Measurements from ENCODE around the gene TSSK3.
A peak's percentile ranks its signal among the peaks of the same experiment; 100 is the strongest.
"Not testable (repeated sequence)": the region's sequence is repeated elsewhere in the genome, so short reads cannot be mapped to it uniquely, and the experiment has no call there.

TSSK3 gene

GRCh38 chr1:32394141-32394889 is 32.0 kb downstream of the TSSK3 start, which contains the start of gene BSDC1:
TSS of gene BSDC1 (minus strand) at chr1:32394441. CDS start at chr1:32394414, 27 bp downstream.
- Histone ChIP-seq H3K4me2 (ENCODE audit: low read length) (peak within 1 kb of the TSS; percentile 87), H3K4me1 (ENCODE audit: control insufficient read depth, insufficient read depth, low read length) (peaks cover 10% of the 10 kb centered on the region), H3K36me3 (ENCODE audit: insufficient read depth, low read length) (peaks cover 28% of the 10 kb centered on the region), H3K9me3 (replicated peaks; ENCODE audit: low read length) (no peaks in the 10 kb centered on the region), H3K4me3 (ENCODE audit: low read length) (peak within 1 kb of the TSS; percentile 81), H3K27me3 (ENCODE audit: control insufficient read depth, insufficient read depth, low read length) (no peaks in the 10 kb centered on the region), H3K9ac (ENCODE audit: low read depth, low read length) (peak within 1 kb of the TSS; percentile 89)

GRCh38 chr1:32394890-32395432 is 32.6 kb downstream of the TSSK3 start:
- H3K9ac ChIP-seq (ENCODE audit: low read depth, low read length): peak overlapping the region; percentile 89
- H3K4me1 ChIP-seq (ENCODE audit: control insufficient read depth, insufficient read depth, low read length): peaks cover 10% of the 10 kb centered on the region
- peak overlapping the region; percentile 81 for H3K4me3 ChIP-seq (ENCODE audit: low read length)
- H3K36me3 ChIP-seq (ENCODE audit: insufficient read depth, low read length): peaks cover 23% of the 10 kb centered on the region
- H3K4me2 ChIP-seq (ENCODE audit: low read length): peak overlapping the region; percentile 87
- H3K9me3 ChIP-seq (replicated peaks; ENCODE audit: low read length): no peaks in the 10 kb centered on the region
- H3K27me3 ChIP-seq (ENCODE audit: control insufficient read depth, insufficient read depth, low read length): no peaks in the 10 kb centered on the region

GRCh38 chr1:32396524-32396923 is 34.2 kb downstream of the TSSK3 start:
- not testable (repeated sequence) for H3K9ac ChIP-seq (ENCODE audit: low read depth, low read length); H3K36me3 ChIP-seq (ENCODE audit: insufficient read depth, low read length); H3K9me3 ChIP-seq (replicated peaks; ENCODE audit: low read length); H3K4me2 ChIP-seq (ENCODE audit: low read length); H3K27me3 ChIP-seq (ENCODE audit: control insufficient read depth, insufficient read depth, low read length); H3K4me3 ChIP-seq (ENCODE audit: low read length)
- H3K4me1 ChIP-seq (ENCODE audit: control insufficient read depth, insufficient read depth, low read length): peaks cover 12% of the 10 kb centered on the region

GRCh38 chr1:32398401-32398800 is 36.1 kb downstream of the TSSK3 start:
- H3K9ac ChIP-seq (ENCODE audit: low read depth, low read length): no peak overlapping the region
- H3K9me3 ChIP-seq (replicated peaks; ENCODE audit: low read length): no peaks in the 10 kb centered on the region
- H3K27me3 ChIP-seq (ENCODE audit: control insufficient read depth, insufficient read depth, low read length): no peaks in the 10 kb centered on the region
- H3K36me3 ChIP-seq (ENCODE audit: insufficient read depth, low read length): no peaks in the 10 kb centered on the region
- no peak overlapping the region for H3K4me3 ChIP-seq (ENCODE audit: low read length)
- peaks cover 6% of the 10 kb centered on the region for H3K4me1 ChIP-seq (ENCODE audit: control insufficient read depth, insufficient read depth, low read length)
- H3K4me2 ChIP-seq (ENCODE audit: low read length): no peak overlapping the region

- H3K27me3 ChIP-seq (ENCODE audit: control insufficient read depth, insufficient read depth, low read length): no peaks in the 10 kb centered on the region
- H3K4me1 ChIP-seq (ENCODE audit: control insufficient read depth, insufficient read depth, low read length): peaks cover 3% of the 10 kb centered on the region
- no peak overlapping the region for H3K9ac ChIP-seq (ENCODE audit: low read depth, low read length)
- H3K4me3 ChIP-seq (ENCODE audit: low read length): no peak overlapping the region
- no peaks in the 10 kb centered on the region for H3K9me3 ChIP-seq (replicated peaks; ENCODE audit: low read length)
- H3K36me3 ChIP-seq (ENCODE audit: insufficient read depth, low read length): no peaks in the 10 kb centered on the region
- H3K4me2 ChIP-seq (ENCODE audit: low read length): no peak overlapping the region
Observed at GRCh38 chr1:32399843-32400242, 37.5 kb downstream of the TSSK3 start.

- Histone ChIP-seq H3K27me3 (ENCODE audit: control insufficient read depth, insufficient read depth, low read length) (peaks cover under 1% of the 10 kb centered on the region), H3K4me1 (ENCODE audit: control insufficient read depth, insufficient read depth, low read length) (peaks cover 3% of the 10 kb centered on the region), H3K4me3 (ENCODE audit: low read length) (no peak overlapping the region), H3K4me2 (ENCODE audit: low read length) (peak overlapping the region; percentile 66), H3K9ac (ENCODE audit: low read depth, low read length) (peak overlapping the region; percentile 63), H3K9me3 (replicated peaks; ENCODE audit: low read length) (no peaks in the 10 kb centered on the region), H3K36me3 (ENCODE audit: insufficient read depth, low read length) (no peaks in the 10 kb centered on the region)
Observed at GRCh38 chr1:32400876-32401631, 38.7 kb downstream of the TSSK3 start.

GRCh38 chr1:32404946-32405345 is 42.6 kb downstream of the TSSK3 start:
- H3K4me1 ChIP-seq (ENCODE audit: control insufficient read depth, insufficient read depth, low read length): peaks cover 3% of the 10 kb centered on the region
- peaks cover 11% of the 10 kb centered on the region for H3K27me3 ChIP-seq (ENCODE audit: control insufficient read depth, insufficient read depth, low read length)
- H3K4me3 ChIP-seq (ENCODE audit: low read length): no peak overlapping the region
- H3K36me3 ChIP-seq (ENCODE audit: insufficient read depth, low read length): no peaks in the 10 kb centered on the region
- H3K9me3 ChIP-seq (replicated peaks; ENCODE audit: low read length): no peaks in the 10 kb centered on the region
- H3K4me2 ChIP-seq (ENCODE audit: low read length): no peak overlapping the region
- no peak overlapping the region for H3K9ac ChIP-seq (ENCODE audit: low read depth, low read length)

GRCh38 chr1:32405672-32406467 is 43.5 kb downstream of the TSSK3 start:
- no peaks in the 10 kb centered on the region for H3K36me3 ChIP-seq (ENCODE audit: insufficient read depth, low read length)
- H3K9ac ChIP-seq (ENCODE audit: low read depth, low read length): no peak overlapping the region
- H3K4me3 ChIP-seq (ENCODE audit: low read length): no peak overlapping the region

GRCh38 chr1:32406629-32407111 is 44.3 kb downstream of the TSSK3 start:
- no peak overlapping the region for H3K9ac ChIP-seq (ENCODE audit: low read depth, low read length)
- no peaks in the 10 kb centered on the region for H3K36me3 ChIP-seq (ENCODE audit: insufficient read depth, low read length)
- H3K4me3 ChIP-seq (ENCODE audit: low read length): no peak overlapping the region
- H3K9me3 ChIP-seq (replicated peaks; ENCODE audit: low read length): no peaks in the 10 kb centered on the region
- H3K4me2 ChIP-seq (ENCODE audit: low read length): no peak overlapping the region
- no peaks in the 10 kb centered on the region for H3K4me1 ChIP-seq (ENCODE audit: control insufficient read depth, insufficient read depth, low read length)
- H3K27me3 ChIP-seq (ENCODE audit: control insufficient read depth, insufficient read depth, low read length): peaks cover 17% of the 10 kb centered on the region

More at GRCh38 chr1:32405672-32406467, 43.5 kb downstream of the TSSK3 start:
- Histone ChIP-seq H3K9me3 (replicated peaks; ENCODE audit: low read length) (no peaks in the 10 kb centered on the region), H3K4me2 (ENCODE audit: low read length) (no peak overlapping the region), H3K27me3 (ENCODE audit: control insufficient read depth, insufficient read depth, low read length) (peaks cover 11% of the 10 kb centered on the region), H3K4me1 (ENCODE audit: control insufficient read depth, insufficient read depth, low read length) (peaks cover 3% of the 10 kb centered on the region)

- no peak overlapping the region for H3K4me2 ChIP-seq (ENCODE audit: low read length)
- no peaks in the 10 kb centered on the region for H3K36me3 ChIP-seq (ENCODE audit: insufficient read depth, low read length)
- H3K4me1 ChIP-seq (ENCODE audit: control insufficient read depth, insufficient read depth, low read length): no peaks in the 10 kb centered on the region
- H3K4me3 ChIP-seq (ENCODE audit: low read length): no peak overlapping the region
- H3K27me3 ChIP-seq (ENCODE audit: control insufficient read depth, insufficient read depth, low read length): peaks cover 26% of the 10 kb centered on the region
- no peaks in the 10 kb centered on the region for H3K9me3 ChIP-seq (replicated peaks; ENCODE audit: low read length)
- H3K9ac ChIP-seq (ENCODE audit: low read depth, low read length): no peak overlapping the region
Observed at GRCh38 chr1:32411261-32411660, 48.9 kb downstream of the TSSK3 start.
